HCT116 (cell line): ENCODE measurements around the gene NDUFA9. TPM values are rescaled to one million over a fixed set of nuclear protein-coding genes. Genes with fewer than 3 reads are reported as not detected.

ENCODE experiments used
- ATAC-seq: fragments of 200-7000 bp; cut with Tn5 transposase; 2 replicates; pipeline ENCODE4 v1.9.1; 2020; ENCODE audit warnings: mild to moderate bottlenecking, moderate library complexity
- BruUV-seq: library from RNA; stranded (reverse); fragments of 400-500 nt; replicated peaks from 2 replicates; lab custom pipeline; 2021; lab: Mats Ljungman, UMichigan
- CTCF ChIA-PET: fragments of 300-600 bp; sonication (Branson Sonifier 250); formaldehyde crosslinking; loops from one replicate; lab custom pipeline; 2021; ENCODE audit warnings: antibody characterized with exemption; lab: Charles Lee
- POLR2A ChIA-PET: fragments of 300-600, 350-600 bp; sonication (Branson Sonifier 250); formaldehyde crosslinking; loops from one replicate; lab custom pipeline; 2021; ENCODE audit warnings: antibody characterized with exemption; lab: Charles Lee
- RAD21 ChIA-PET, 2 experiments: fragments of 300-600 bp; sonication (Branson Sonifier 250); formaldehyde crosslinking; loops; one replicate each; lab custom pipeline; 2023; ENCODE audit warnings: low total read pairs in 2 of 2; ENCODE audit not compliant: uncharacterized antibody in 2 of 2, unreplicated experiment in 2 of 2, low non-redundant PET in 1 of 2; lab: Charles Lee
- DNase-seq: peaks from one replicate; pipeline ENCODE4 v3.0.0-alpha.2; 2010; ENCODE audit warnings: low read depth, low spot score
- H2AFZ ChIP-seq: fragments of 200-600 bp; shearing (Covaris generic), sonication (generic); 2 replicates; pipeline ENCODE4 v1.6.1; 2017; ENCODE audit warnings: low read depth, mixed run types, mixed read lengths, antibody characterized with exemption, low read length; ENCODE audit not compliant: poor library complexity, severe bottlenecking
- H3K27ac ChIP-seq: 2 replicates; pipeline ENCODE4 v1.5.1; 2012; ENCODE audit warnings: low read depth, low read length
- H3K27me3 ChIP-seq: fragments of 200-600 bp; sonication (generic); 2 replicates; pipeline ENCODE4 v1.6.1; 2016; ENCODE audit warnings: mixed run types, low read length, mixed read lengths; ENCODE audit not compliant: insufficient read depth
- H3K36me3 ChIP-seq, 2 experiments: fragments of 200-500 bp in 1 of 2; fragments of 200-600 bp in 1 of 2; sonication (Bioruptor generic) in 1 of 2; sonication (generic) in 1 of 2; 2 replicates each; pipeline versions ENCODE4 v1.5.1 to v1.6.1; 2014 to 2016; ENCODE audit warnings: low read length in 2 of 2, inconsistent platforms in 1 of 2, mixed read lengths in 1 of 2, mixed run types in 1 of 2; ENCODE audit not compliant: insufficient read depth in 2 of 2, control insufficient read depth in 1 of 2
- H3K4me1 ChIP-seq, 2 experiments: fragments of 200-600 bp in 1 of 2; sonication (generic) in 1 of 2; 2 replicates each; pipeline versions ENCODE4 v1.5.1 to v1.6.1; 2012 to 2017; ENCODE audit warnings: low read length in 2 of 2, inconsistent platforms in 1 of 2, mild to moderate bottlenecking in 1 of 2, mixed read lengths in 1 of 2, mixed run types in 1 of 2, moderate library complexity in 1 of 2; ENCODE audit not compliant: insufficient read depth in 2 of 2, control insufficient read depth in 1 of 2
- H3K4me2 ChIP-seq: fragments of 200-600 bp; sonication (generic); 2 replicates; pipeline ENCODE4 v1.6.1; 2017; ENCODE audit warnings: mixed run types, low read length, mixed read lengths
- H3K4me3 ChIP-seq, 2 experiments: fragments of 200-600 bp in 1 of 2; sonication (generic) in 1 of 2; replicated peaks in 1 of 2; 2 replicates each; pipeline ENCODE4 v1.5.1; 2011 to 2016; ENCODE audit warnings: low read length in 2 of 2, control low read depth in 1 of 2, low read depth in 1 of 2, mild to moderate bottlenecking in 1 of 2, mixed read lengths in 1 of 2, mixed run types in 1 of 2
- H3K79me2 ChIP-seq: fragments of 200-600 bp; sonication (generic); 2 replicates; pipeline ENCODE4 v1.6.1; 2017; ENCODE audit warnings: mild to moderate bottlenecking, mixed run types, low read length, moderate library complexity, mixed read lengths; ENCODE audit not compliant: insufficient read depth
- H3K9ac ChIP-seq: fragments of 200-600 bp; sonication (generic); 2 replicates; pipeline ENCODE4 v1.6.1; 2016; ENCODE audit warnings: low read length, mixed read lengths
- H3K9me2 ChIP-seq: fragments of 200-600 bp; sonication (generic), shearing (Covaris generic); 2 replicates; pipeline ENCODE4 v1.6.1; 2017; ENCODE audit warnings: mixed run types, mild to moderate bottlenecking, moderate library complexity; ENCODE audit not compliant: insufficient read depth
- H3K9me3 ChIP-seq, 2 experiments: fragments of 200-500 bp in 1 of 2; fragments of 200-600 bp in 1 of 2; sonication (Bioruptor generic) in 1 of 2; sonication (generic) in 1 of 2; 2 replicates each; pipeline ENCODE4 v1.6.1; 2014 to 2017; ENCODE audit warnings: low read length in 2 of 2, mixed read lengths in 2 of 2, inconsistent platforms in 1 of 2, low read depth in 1 of 2, mild to moderate bottlenecking in 1 of 2, mixed run types in 1 of 2, moderate library complexity in 1 of 2; ENCODE audit not compliant: control insufficient read depth in 1 of 2, insufficient read depth in 1 of 2
- H4K20me1 ChIP-seq: fragments of 200-600 bp; sonication (generic), shearing (Covaris generic); 2 replicates; pipeline ENCODE4 v1.6.1; 2017; ENCODE audit warnings: mixed run types, mild to moderate bottlenecking, moderate library complexity; ENCODE audit not compliant: insufficient read depth
- ATF3 ChIP-seq: IDR thresholded peaks from 2 replicates; pipeline ENCODE4 v1.6.1; 2012
- CBX3 ChIP-seq: IDR thresholded peaks from 2 replicates; pipeline ENCODE4 v1.6.1; 2012; ENCODE audit warnings: low read depth
- CEBPB ChIP-seq: IDR thresholded peaks from 2 replicates; pipeline ENCODE4 v1.6.1; 2012; ENCODE audit warnings: low read depth
- EGR1 ChIP-seq: IDR thresholded peaks from 2 replicates; pipeline ENCODE4 v1.6.1; 2012; ENCODE audit warnings: low read depth
- ELF1 ChIP-seq: IDR thresholded peaks from 2 replicates; pipeline ENCODE4 v1.6.1; 2012; ENCODE audit warnings: low read depth, borderline replicate concordance
- EZH2 ChIP-seq: fragments of 200-600 bp; sonication (generic); IDR thresholded peaks from 2 replicates; pipeline ENCODE4 v1.6.1; 2017; ENCODE audit warnings: antibody characterized with exemption, mixed run types
- FOSL1 ChIP-seq: IDR thresholded peaks from 2 replicates; pipeline ENCODE4 v1.6.1; 2012; ENCODE audit warnings: low read depth
- JUND ChIP-seq: IDR thresholded peaks from 2 replicates; pipeline ENCODE4 v1.6.1; 2012
- POLR2A ChIP-seq: IDR thresholded peaks from 2 replicates; pipeline ENCODE4 v1.7.0; 2011; ENCODE audit warnings: borderline replicate concordance; ENCODE audit not compliant: insufficient read depth, insufficient read length; ENCODE audit errors: extremely low read depth
- POLR2AphosphoS5 ChIP-seq: IDR thresholded peaks from 2 replicates; pipeline ENCODE4 v1.6.1; 2011; ENCODE audit warnings: mild to moderate bottlenecking, low read depth, low read length, moderate library complexity
- REST ChIP-seq: IDR thresholded peaks from 2 replicates; pipeline ENCODE4 v1.6.1; 2012; ENCODE audit warnings: low read depth
- SIN3A ChIP-seq: IDR thresholded peaks from 2 replicates; pipeline ENCODE4 v1.6.1; 2012; ENCODE audit warnings: low read depth
- SP1 ChIP-seq: IDR thresholded peaks from 2 replicates; pipeline ENCODE4 v1.6.1; 2012; ENCODE audit warnings: low read depth
- YY1 ChIP-seq: IDR thresholded peaks from 2 replicates; pipeline ENCODE4 v1.6.1; 2011; ENCODE audit warnings: low read length, low read depth, moderate library complexity, mild to moderate bottlenecking; ENCODE audit not compliant: insufficient replicate concordance; ENCODE audit errors: extremely low read depth
- ZFX ChIP-seq: fragments of 450-650 bp; IDR thresholded peaks from 2 replicates; pipeline ENCODE4 v1.6.1; 2017
- ZNF274 ChIP-seq: fragments of 200-500 bp; sonication (Bioruptor generic); IDR thresholded peaks from 2 replicates; pipeline ENCODE4 v1.6.1; 2014; ENCODE audit warnings: mild to moderate bottlenecking, low read depth, low read length, inconsistent platforms
- intact Hi-C: fragments of 100-400 bp; cut with micrococcal nuclease; formaldehyde crosslinking; loops from 2 replicates; pipeline ENCODE4 v1.10.0; 2022
- total RNA-seq: library from RNA; stranded (reverse); gene quantifications from one replicate; pipeline ENCODE4 v1.2.1, GENCODE V29; 2021; ENCODE audit not compliant: unreplicated experiment
- TF ChIP-seq, protein P1 (sequence below), 3 experiments: fragments of 200-600 bp in 1 of 3; sonication (generic) in 1 of 3; IDR thresholded peaks in 2 of 3; conservative IDR thresholded peaks in 1 of 3; 2 replicates each; pipeline ENCODE4 v1.5.1; 2012 to 2017; ENCODE audit warnings: low read depth in 2 of 3, low read length in 2 of 3, antibody characterized with exemption in 1 of 3, borderline replicate concordance in 1 of 3, control low read depth in 1 of 3, mild to moderate bottlenecking in 1 of 3, mixed read lengths in 1 of 3, mixed run types in 1 of 3, moderate library complexity in 1 of 3; ENCODE audit not compliant: insufficient read depth in 1 of 3
- TF ChIP-seq, protein P2 (sequence below): IDR thresholded peaks from 2 replicates; pipeline ENCODE4 v1.6.1; 2011; ENCODE audit warnings: mild to moderate bottlenecking, low read length, moderate library complexity; ENCODE audit not compliant: insufficient replicate concordance; ENCODE audit errors: extremely low read depth
- TF ChIP-seq, protein P3 (sequence below): IDR thresholded peaks from 2 replicates; pipeline ENCODE4 v1.6.1; 2012

The NDUFA9 gene
- total RNA-seq, 1 experiment from 2014 or later = 95.4 TPM

- peak overlapping the region; percentile 86 for H3K4me2 ChIP-seq
- ChIA-PET RAD21 (no interaction called here), CTCF (interaction anchor here (0.8 to 1.9 kb wide), 3 partner anchors 13 to 19 kb away, joined by 3 to 5 read pairs (median 3); no protein-coding TSS in a partner anchor), POLR2A (no interaction called here)
- intact Hi-C loops = loop anchor here (2.0 to 10.0 kb wide), 3 partner anchors 44 to 150 kb away; partner anchors contain the start of genes AKAP3, NDUFA9 and RAD51AP1
- H3K9me3 ChIP-seq = no peaks in the 10 kb centered on the region
- H3K79me2 ChIP-seq = no peaks in the 10 kb centered on the region; the same call in 1 of the 2 replicates
- H3K9ac ChIP-seq = peak overlapping the region; percentile 75
- ATAC-seq (peak; percentile 92), DNase-seq (peak; percentile 81)
- peak overlapping the region; percentile 89 for H2AFZ ChIP-seq
- no peaks in the 10 kb centered on the region; the same call in 1 of the 2 replicates for H3K27me3 ChIP-seq
- peak overlapping the region; percentile 83 to 89 for H3K4me3 ChIP-seq
- BruUV-seq = no TSS peak
- no peaks in the 10 kb centered on the region for H4K20me1 ChIP-seq
- H3K36me3 ChIP-seq = no peaks in the 10 kb centered on the region
- H3K4me1 ChIP-seq = peaks cover 2 to 9% of the 10 kb centered on the region in 2 experiments; a peak in 1 of 4 replicates
- peak overlapping the region; percentile 34; the same call in 1 of the 2 replicates for H3K27ac ChIP-seq
- H3K9me2 ChIP-seq = no peaks in the 10 kb centered on the region
- TF ChIP-seq POLR2A = peak; percentile 32
- no peak; the same call in 1 of the 2 replicates for TF ChIP-seq SP1
- TF ChIP-seq POLR2AphosphoS5 = peak; percentile 76
- TF ChIP-seq SIN3A = peak; percentile 49; the same call in 1 of the 2 replicates
- TF ChIP-seq JUND = no peak
- no peak for TF ChIP-seq ELF1
- no peak for TF ChIP-seq CEBPB
- no peak for TF ChIP-seq ZNF274
- TF ChIP-seq, protein P1, sequence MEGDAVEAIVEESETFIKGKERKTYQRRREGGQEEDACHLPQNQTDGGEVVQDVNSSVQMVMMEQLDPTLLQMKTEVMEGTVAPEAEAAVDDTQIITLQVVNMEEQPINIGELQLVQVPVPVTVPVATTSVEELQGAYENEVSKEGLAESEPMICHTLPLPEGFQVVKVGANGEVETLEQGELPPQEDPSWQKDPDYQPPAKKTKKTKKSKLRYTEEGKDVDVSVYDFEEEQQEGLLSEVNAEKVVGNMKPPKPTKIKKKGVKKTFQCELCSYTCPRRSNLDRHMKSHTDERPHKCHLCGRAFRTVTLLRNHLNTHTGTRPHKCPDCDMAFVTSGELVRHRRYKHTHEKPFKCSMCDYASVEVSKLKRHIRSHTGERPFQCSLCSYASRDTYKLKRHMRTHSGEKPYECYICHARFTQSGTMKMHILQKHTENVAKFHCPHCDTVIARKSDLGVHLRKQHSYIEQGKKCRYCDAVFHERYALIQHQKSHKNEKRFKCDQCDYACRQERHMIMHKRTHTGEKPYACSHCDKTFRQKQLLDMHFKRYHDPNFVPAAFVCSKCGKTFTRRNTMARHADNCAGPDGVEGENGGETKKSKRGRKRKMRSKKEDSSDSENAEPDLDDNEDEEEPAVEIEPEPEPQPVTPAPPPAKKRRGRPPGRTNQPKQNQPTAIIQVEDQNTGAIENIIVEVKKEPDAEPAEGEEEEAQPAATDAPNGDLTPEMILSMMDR (IDR thresholded peaks at IDR 0.05 in 2 of 3, conservative IDR thresholded peaks at IDR 0.05 in 1 of 3; ENCODE audit: borderline replicate concordance in 1 of 3, insufficient read depth in 1 of 3, low read depth in 2 of 3, low read length in 2 of 3) = peak; percentile 44 to 98 (median 96); a peak in 5 of 6 replicates
- no peak for TF ChIP-seq FOSL1
- TF ChIP-seq YY1 = no peak
- peak; percentile 65; the same call in 1 of the 2 replicates for TF ChIP-seq CBX3
- TF ChIP-seq REST = no peak
- TF ChIP-seq, protein P2, sequence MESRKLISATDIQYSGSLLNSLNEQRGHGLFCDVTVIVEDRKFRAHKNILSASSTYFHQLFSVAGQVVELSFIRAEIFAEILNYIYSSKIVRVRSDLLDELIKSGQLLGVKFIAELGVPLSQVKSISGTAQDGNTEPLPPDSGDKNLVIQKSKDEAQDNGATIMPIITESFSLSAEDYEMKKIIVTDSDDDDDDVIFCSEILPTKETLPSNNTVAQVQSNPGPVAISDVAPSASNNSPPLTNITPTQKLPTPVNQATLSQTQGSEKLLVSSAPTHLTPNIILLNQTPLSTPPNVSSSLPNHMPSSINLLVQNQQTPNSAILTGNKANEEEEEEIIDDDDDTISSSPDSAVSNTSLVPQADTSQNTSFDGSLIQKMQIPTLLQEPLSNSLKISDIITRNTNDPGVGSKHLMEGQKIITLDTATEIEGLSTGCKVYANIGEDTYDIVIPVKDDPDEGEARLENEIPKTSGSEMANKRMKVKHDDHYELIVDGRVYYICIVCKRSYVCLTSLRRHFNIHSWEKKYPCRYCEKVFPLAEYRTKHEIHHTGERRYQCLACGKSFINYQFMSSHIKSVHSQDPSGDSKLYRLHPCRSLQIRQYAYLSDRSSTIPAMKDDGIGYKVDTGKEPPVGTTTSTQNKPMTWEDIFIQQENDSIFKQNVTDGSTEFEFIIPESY = no peak
- TF ChIP-seq EZH2 = no peak
- no peak for TF ChIP-seq EGR1
- TF ChIP-seq ATF3 = no peak
- peak; percentile 40; the same call in 1 of the 2 replicates for TF ChIP-seq ZFX
- TF ChIP-seq, protein P3, sequence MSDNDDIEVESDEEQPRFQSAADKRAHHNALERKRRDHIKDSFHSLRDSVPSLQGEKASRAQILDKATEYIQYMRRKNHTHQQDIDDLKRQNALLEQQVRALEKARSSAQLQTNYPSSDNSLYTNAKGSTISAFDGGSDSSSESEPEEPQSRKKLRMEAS = peak; percentile 81
These were observed 44.2 kb upstream of the NDUFA9 start for GRCh38 chr12:4604684-4605193.
